ENCODE results near the gene G3BP2.

DNA sequence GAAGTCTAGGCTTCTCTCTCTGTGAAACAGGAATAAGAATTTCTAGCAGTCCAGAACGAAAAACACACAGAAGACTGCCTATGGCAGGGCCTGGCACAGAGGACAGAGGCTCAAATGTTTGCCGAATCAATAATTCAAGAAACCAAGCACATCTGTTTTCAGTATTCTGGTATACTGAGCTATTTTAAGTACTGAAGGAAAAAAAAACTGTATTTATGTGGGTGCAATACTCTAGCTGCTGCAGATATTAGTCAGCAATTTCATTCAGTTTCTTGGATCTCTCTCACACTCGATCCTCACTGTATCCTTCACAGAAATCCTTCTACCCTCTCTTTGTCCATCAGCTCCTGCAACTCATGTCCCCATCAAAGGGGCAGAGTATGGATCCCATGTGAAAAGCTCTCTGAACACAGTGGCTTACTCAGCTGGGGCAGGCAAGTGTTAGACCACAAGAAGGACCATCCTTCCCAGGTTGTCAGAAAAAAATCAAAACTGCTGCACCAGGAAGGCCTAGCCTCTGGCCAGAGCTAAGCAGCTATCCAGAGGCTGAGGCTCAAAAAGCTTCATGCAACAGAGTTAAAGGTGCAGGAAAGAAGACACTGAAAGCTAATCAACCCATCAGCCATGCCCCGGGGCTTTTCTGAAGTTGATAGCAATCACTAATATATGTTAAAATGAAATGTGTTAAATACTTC, 42.0 kb upstream of the G3BP2 start:
- TF ChIP-seq POLR2AphosphoS5 (IDR thresholded peaks at IDR 0.05), result no peak
- TF ChIP-seq, protein P1, sequence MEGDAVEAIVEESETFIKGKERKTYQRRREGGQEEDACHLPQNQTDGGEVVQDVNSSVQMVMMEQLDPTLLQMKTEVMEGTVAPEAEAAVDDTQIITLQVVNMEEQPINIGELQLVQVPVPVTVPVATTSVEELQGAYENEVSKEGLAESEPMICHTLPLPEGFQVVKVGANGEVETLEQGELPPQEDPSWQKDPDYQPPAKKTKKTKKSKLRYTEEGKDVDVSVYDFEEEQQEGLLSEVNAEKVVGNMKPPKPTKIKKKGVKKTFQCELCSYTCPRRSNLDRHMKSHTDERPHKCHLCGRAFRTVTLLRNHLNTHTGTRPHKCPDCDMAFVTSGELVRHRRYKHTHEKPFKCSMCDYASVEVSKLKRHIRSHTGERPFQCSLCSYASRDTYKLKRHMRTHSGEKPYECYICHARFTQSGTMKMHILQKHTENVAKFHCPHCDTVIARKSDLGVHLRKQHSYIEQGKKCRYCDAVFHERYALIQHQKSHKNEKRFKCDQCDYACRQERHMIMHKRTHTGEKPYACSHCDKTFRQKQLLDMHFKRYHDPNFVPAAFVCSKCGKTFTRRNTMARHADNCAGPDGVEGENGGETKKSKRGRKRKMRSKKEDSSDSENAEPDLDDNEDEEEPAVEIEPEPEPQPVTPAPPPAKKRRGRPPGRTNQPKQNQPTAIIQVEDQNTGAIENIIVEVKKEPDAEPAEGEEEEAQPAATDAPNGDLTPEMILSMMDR (IDR thresholded peaks at IDR 0.05), result no peak
